ENCODE results near the gene PDIA6.

- no peak for TF ChIP-seq CTCF (IDR thresholded peaks at IDR 0.05)
- no peak for TF ChIP-seq EZH2 (IDR thresholded peaks at IDR 0.05; ENCODE audit: borderline replicate concordance, insufficient read depth, low read depth, low read length, poor library complexity, severe bottlenecking)
Measured at GRCh38 chr2:10817413-10817812, 4.8 kb upstream of the PDIA6 start.

All from B cell (primary cell).